Uterus (tissue), 4 donors: ENCODE measurements around the gene TIFAB. TPM values are rescaled to one million over a fixed set of nuclear protein-coding genes. Genes with fewer than 3 reads are reported as not detected.

Experiments
- DNase-seq, 2 donors: peaks; one replicate each; pipeline ENCODE4 v3.0.0-alpha.2; 2019 to 2020
- H3K27ac ChIP-seq, 2 donors: fragments of 200-600 bp; sonication (generic); 1 replicate in 1 of 2; 2 replicates in 1 of 2; pipeline ENCODE4 v1.5.1; 2016 to 2018
- H3K27me3 ChIP-seq, 2 donors: fragments of 200-600 bp; sonication (generic); one replicate each; pipeline ENCODE4 v1.5.1; 2018 to 2019; ENCODE audit warnings: control low read depth in 1 of 2
- H3K36me3 ChIP-seq, 2 donors: fragments of 200-600 bp; sonication (generic); one replicate each; pipeline ENCODE4 v1.5.1; 2019; ENCODE audit warnings: control low read depth in 1 of 2
- H3K4me1 ChIP-seq, 2 donors: fragments of 200-600 bp; sonication (generic); one replicate each; pipeline ENCODE4 v1.5.1; 2018 to 2019; ENCODE audit warnings: control low read depth in 1 of 2
- H3K4me3 ChIP-seq, 2 donors: fragments of 200-600 bp; sonication (generic); 1 replicate in 1 of 2; 2 replicates in 1 of 2; pipeline ENCODE4 v1.5.1; 2018 to 2019; ENCODE audit warnings: mild to moderate bottlenecking in 1 of 2
- H3K9me3 ChIP-seq, 2 donors: fragments of 200-600 bp; sonication (generic); one replicate each; pipeline ENCODE4 v1.5.1; 2019; ENCODE audit warnings: control low read depth in 1 of 2
- POLR2A ChIP-seq, 2 donors: fragments of 450-650 bp; IDR thresholded peaks; one replicate each; pipeline ENCODE4 v1.6.1; 2016; ENCODE audit warnings: antibody characterized with exemption in 2 of 2, mild to moderate bottlenecking in 1 of 2, moderate library complexity in 1 of 2
- intact Hi-C: fragments of 100-400 bp; cut with DNase I; formaldehyde crosslinking; loops from one replicate; pipeline ENCODE4 v1.15.1; 2023; ENCODE audit warnings: low total_unique reads
- total RNA-seq, 4 donors: library from RNA; depleted of rRNA in 3 of 4; stranded (reverse); fragments of >200 nt in 3 of 4; gene quantifications; one replicate each; pipeline versions ENCODE4 v1.1.0 to v1.2.4, GENCODE V29; 2014 to 2023
- TF ChIP-seq, protein P1 (sequence below), 4 experiments: fragments of 200-600 bp in 2 of 4; fragments of 450-650 bp in 2 of 4; sonication (generic) in 2 of 4; IDR thresholded peaks; one replicate each; pipeline ENCODE4 v1.5.1; 2016 to 2019; ENCODE audit warnings: antibody characterized with exemption in 4 of 4, mild to moderate bottlenecking in 2 of 4, moderate library complexity in 1 of 4
- donor health status: DM: yes; HTN: yes; CAD: no.

The TIFAB gene
- total RNA-seq, 4 donors from 2014 or later, result 0.28 TPM; not detected in 3

- TF ChIP-seq POLR2A (IDR thresholded peaks at IDR 0.05), result no peak
- TF ChIP-seq, protein P1, sequence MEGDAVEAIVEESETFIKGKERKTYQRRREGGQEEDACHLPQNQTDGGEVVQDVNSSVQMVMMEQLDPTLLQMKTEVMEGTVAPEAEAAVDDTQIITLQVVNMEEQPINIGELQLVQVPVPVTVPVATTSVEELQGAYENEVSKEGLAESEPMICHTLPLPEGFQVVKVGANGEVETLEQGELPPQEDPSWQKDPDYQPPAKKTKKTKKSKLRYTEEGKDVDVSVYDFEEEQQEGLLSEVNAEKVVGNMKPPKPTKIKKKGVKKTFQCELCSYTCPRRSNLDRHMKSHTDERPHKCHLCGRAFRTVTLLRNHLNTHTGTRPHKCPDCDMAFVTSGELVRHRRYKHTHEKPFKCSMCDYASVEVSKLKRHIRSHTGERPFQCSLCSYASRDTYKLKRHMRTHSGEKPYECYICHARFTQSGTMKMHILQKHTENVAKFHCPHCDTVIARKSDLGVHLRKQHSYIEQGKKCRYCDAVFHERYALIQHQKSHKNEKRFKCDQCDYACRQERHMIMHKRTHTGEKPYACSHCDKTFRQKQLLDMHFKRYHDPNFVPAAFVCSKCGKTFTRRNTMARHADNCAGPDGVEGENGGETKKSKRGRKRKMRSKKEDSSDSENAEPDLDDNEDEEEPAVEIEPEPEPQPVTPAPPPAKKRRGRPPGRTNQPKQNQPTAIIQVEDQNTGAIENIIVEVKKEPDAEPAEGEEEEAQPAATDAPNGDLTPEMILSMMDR (IDR thresholded peaks at IDR 0.05), result no peak
- DNase-seq, result no peak
- Histone ChIP-seq H3K4me1 (no peaks in the 10 kb centered on the region), H3K27me3 (no peaks in the 10 kb centered on the region), H3K9me3 (no peaks in the 10 kb centered on the region), H3K4me3 (no peak overlapping the region), H3K27ac (no peak overlapping the region), H3K36me3 (no peaks in the 10 kb centered on the region)
- intact Hi-C loops, result no loop called here
Measured at GRCh38 chr5:135448791-135449507, 3.2 kb downstream of the TIFAB start.

GRCh38 chr5:135448071-135448739, 3.9 kb downstream of the TIFAB start:
- no peaks in the 10 kb centered on the region for H3K27me3 ChIP-seq
- H3K27ac ChIP-seq, result no peak overlapping the region
- intact Hi-C loops, result no loop called here
- no peaks in the 10 kb centered on the region for H3K4me1 ChIP-seq
- no peak overlapping the region for H3K4me3 ChIP-seq
- no peaks in the 10 kb centered on the region for H3K36me3 ChIP-seq
- no peak for DNase-seq
- no peaks in the 10 kb centered on the region for H3K9me3 ChIP-seq
- TF ChIP-seq POLR2A (IDR thresholded peaks at IDR 0.05), result no peak
- TF ChIP-seq, protein P1 (IDR thresholded peaks at IDR 0.05), result no peak

DNA sequence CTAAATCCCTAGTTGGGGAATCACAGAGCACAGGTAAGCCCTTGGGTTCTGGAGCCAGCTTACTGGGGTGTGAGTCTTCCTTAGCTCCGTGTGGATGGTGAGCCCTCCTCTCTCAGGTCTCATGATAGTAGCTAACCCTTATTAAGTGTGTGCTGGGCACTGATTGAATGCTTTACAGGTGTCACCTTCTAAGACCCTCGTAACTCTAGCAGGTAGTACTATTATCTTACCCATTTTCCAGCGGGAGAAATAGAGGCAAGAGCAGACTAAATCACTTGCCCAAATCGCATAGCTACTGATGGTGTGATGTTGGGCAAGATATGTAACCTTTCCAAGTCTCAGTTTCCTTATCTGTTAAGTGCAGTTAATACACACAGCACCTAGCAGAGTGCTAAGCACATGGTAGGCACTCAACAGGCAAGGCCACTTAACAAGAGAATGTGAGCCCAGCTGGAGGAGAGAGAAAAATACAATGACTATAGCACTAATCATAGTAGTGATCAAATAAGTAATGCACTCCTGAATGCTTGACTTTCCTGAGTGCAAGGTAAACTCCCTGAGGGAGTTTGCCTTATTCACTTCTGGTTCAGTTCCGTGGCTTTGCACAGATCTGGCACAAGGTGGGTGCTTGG, 4.7 kb downstream of the TIFAB start, which contains the start of gene DCANP1:
Gene DCANP1 (minus strand): TSS at position 51 of the 632 bp plus-strand sequence. CDS start 240 bp downstream, outside the sequence.
- Histone ChIP-seq H3K27me3 (no peaks in the 10 kb centered on the region), H3K4me3 (no peak within 1 kb of the TSS), H3K9me3 (no peaks in the 10 kb centered on the region), H3K4me1 (no peaks in the 10 kb centered on the region), H3K27ac (no peak within 1 kb of the TSS), H3K36me3 (no peaks in the 10 kb centered on the region)
- no peak for DNase-seq
- TF ChIP-seq POLR2A (IDR thresholded peaks at IDR 0.05), result no peak
- TF ChIP-seq, protein P1 (IDR thresholded peaks at IDR 0.05), result no peak
- intact Hi-C loops, result no loop called here

- intact Hi-C loops, result no loop called here
- TF ChIP-seq POLR2A (IDR thresholded peaks at IDR 0.05), result no peak
- TF ChIP-seq, protein P1 (IDR thresholded peaks at IDR 0.05), result no peak
- Histone ChIP-seq H3K4me3 (no peak overlapping the region), H3K36me3 (no peaks in the 10 kb centered on the region), H3K27ac (no peak overlapping the region), H3K27me3 (no peaks in the 10 kb centered on the region), H3K9me3 (no peaks in the 10 kb centered on the region), H3K4me1 (no peaks in the 10 kb centered on the region)
- DNase-seq, result no peak
Measured at GRCh38 chr5:135446615-135447014, 5.5 kb downstream of the TIFAB start.

DNA sequence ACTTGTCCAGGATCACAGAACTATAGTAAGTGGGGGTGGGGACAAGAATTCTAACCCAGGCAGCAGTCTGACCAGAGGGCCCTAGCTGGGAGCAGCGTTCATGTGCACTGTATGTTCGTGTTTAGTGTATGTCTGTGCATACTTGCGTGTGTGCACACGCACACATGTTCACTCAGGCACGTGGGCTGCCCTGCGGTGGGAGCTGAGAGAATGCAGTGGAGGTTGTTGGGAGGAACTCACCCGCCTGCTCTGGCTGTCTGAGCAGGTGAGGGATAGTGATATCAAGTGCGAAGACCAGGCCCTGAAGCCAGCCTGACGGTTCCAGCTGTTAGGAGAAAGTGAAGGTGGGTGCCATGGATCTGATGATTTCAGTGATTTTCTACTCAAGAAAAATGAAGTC, 5.9 kb downstream of the TIFAB start:
- intact Hi-C loops, result no loop called here

More for the DNA sequence above, 5.9 kb downstream of the TIFAB start:
- TF ChIP-seq, protein P1 (IDR thresholded peaks at IDR 0.05), result no peak
- TF ChIP-seq POLR2A (IDR thresholded peaks at IDR 0.05), result no peak
- no peak for DNase-seq
- Histone ChIP-seq H3K9me3 (no peaks in the 10 kb centered on the region), H3K4me3 (no peak overlapping the region), H3K27ac (no peak overlapping the region), H3K27me3 (no peaks in the 10 kb centered on the region), H3K36me3 (no peaks in the 10 kb centered on the region), H3K4me1 (no peaks in the 10 kb centered on the region)
